ENCODE results near the gene CUX1. TPM values are rescaled to one million over a fixed set of nuclear protein-coding genes. Genes with fewer than 3 reads are reported as not detected.
A peak's percentile ranks its signal among the peaks of the same experiment; 100 is the strongest.

The CUX1 gene
- total RNA-seq, 1 experiment from 2014 or later, result 92.4 TPM

DNA sequence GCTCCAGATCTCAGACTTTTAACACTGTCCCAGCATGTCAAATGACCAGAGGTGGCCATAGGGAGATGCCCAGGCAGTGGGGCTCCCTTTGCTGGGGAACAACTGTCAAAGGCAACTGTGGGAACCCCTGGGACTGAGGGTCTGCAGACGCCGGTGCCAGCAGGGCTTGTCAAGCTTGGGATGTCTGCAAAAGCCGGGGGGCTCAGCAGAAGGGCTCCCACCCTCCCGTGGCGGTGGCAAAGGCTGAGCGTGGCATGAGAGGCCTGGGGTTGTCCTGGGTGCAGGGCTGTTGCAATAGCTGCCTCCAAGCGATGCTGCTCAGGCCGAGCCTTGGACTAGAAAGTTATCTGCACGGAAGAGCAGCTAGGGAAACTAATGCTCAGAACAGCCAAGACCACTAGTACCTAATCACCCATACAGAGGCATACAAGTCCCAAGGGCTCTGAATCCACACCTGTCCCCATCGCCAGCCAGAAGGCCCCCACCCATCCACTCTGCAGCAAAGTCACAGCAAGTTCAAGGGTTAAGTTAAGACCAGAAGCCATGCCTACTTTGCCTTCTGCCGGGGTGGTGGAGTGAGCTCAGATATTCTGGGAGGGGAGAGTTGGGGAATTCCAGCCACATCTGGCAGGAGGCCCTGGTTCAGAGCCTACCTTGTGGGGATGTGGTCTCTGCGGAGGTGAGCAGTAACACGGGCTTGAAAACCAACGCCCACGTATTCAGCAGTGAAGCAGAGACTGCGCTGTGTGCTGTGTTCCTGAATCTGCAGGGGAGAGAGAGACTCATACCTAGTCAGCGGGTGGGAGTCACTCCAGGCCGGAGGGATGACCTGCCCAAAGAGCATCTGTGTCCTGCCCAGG lies 473.9 kb downstream of the CUX1 start:
- H3K4me3 ChIP-seq (ENCODE audit: low read length), result peak overlapping the region; percentile 76
- H3K9me2 ChIP-seq (replicated peaks; ENCODE audit: insufficient read depth, low read length), result no peaks in the 10 kb centered on the region
- no peak overlapping the region for H2AFZ ChIP-seq (ENCODE audit: low read length)
- peaks cover 58% of the 10 kb centered on the region for H3K79me2 ChIP-seq (ENCODE audit: low read length)
- H3K36me3 ChIP-seq (ENCODE audit: insufficient read depth, low read length), result peaks cover 10% of the 10 kb centered on the region; the same call in 1 of the 2 replicates
- no peaks in the 10 kb centered on the region for H3K27me3 ChIP-seq (ENCODE audit: low read length)
- peak overlapping the region; percentile 98 for H3K4me2 ChIP-seq (ENCODE audit: low read depth, low read length, poor library complexity, severe bottlenecking)
- DNase-seq, result peak; percentile 94
- peak overlapping the region; percentile 78 for H3K9ac ChIP-seq (ENCODE audit: low read length)
- H3K4me1 ChIP-seq (ENCODE audit: low read length), result peaks cover 81% of the 10 kb centered on the region
- no peaks in the 10 kb centered on the region for H3K9me3 ChIP-seq (ENCODE audit: low read length)
- peaks cover 5% of the 10 kb centered on the region; the same call in 1 of the 2 replicates for H4K20me1 ChIP-seq (ENCODE audit: insufficient read depth, low read depth, low read length)
- H3K27ac ChIP-seq (ENCODE audit: low read length), result peak overlapping the region; percentile 100

DNA sequence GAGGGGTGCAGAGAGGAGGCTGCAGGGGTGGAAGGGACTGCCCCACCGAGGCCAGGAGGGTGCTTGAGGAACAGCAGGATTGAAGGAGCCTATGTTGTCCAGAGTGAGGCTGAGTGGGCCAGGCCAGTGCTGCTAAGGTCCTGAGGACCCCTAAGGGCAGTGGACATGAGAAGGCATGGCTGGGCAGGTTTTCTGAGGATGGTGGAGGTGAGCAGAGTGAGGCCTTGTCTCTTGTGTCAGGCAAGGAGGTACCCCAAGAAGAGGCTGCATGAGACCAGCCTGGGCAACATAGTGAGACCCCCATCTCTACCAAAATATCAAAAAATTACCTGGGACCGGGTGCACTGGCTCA lies 474.5 kb downstream of the CUX1 start:
- peaks cover 64% of the 10 kb centered on the region for H3K79me2 ChIP-seq (ENCODE audit: low read length)
- peak overlapping the region; percentile 98 for H3K4me2 ChIP-seq (ENCODE audit: low read depth, low read length, poor library complexity, severe bottlenecking)
- peaks cover 5% of the 10 kb centered on the region; the same call in 1 of the 2 replicates for H4K20me1 ChIP-seq (ENCODE audit: insufficient read depth, low read depth, low read length)
- H3K36me3 ChIP-seq (ENCODE audit: insufficient read depth, low read length), result peaks cover 13% of the 10 kb centered on the region; the same call in 1 of the 2 replicates
- H3K27me3 ChIP-seq (ENCODE audit: low read length), result no peaks in the 10 kb centered on the region
- peak overlapping the region; percentile 78 for H3K9ac ChIP-seq (ENCODE audit: low read length)
- H3K4me1 ChIP-seq (ENCODE audit: low read length), result peaks cover 84% of the 10 kb centered on the region
- no peak for DNase-seq
- no peaks in the 10 kb centered on the region for H3K9me2 ChIP-seq (replicated peaks; ENCODE audit: insufficient read depth, low read length)
- peak overlapping the region; percentile 100 for H3K27ac ChIP-seq (ENCODE audit: low read length)
- peak overlapping the region; percentile 76 for H3K4me3 ChIP-seq (ENCODE audit: low read length)
- H2AFZ ChIP-seq (ENCODE audit: low read length), result no peak overlapping the region
- no peaks in the 10 kb centered on the region for H3K9me3 ChIP-seq (ENCODE audit: low read length)

DNA sequence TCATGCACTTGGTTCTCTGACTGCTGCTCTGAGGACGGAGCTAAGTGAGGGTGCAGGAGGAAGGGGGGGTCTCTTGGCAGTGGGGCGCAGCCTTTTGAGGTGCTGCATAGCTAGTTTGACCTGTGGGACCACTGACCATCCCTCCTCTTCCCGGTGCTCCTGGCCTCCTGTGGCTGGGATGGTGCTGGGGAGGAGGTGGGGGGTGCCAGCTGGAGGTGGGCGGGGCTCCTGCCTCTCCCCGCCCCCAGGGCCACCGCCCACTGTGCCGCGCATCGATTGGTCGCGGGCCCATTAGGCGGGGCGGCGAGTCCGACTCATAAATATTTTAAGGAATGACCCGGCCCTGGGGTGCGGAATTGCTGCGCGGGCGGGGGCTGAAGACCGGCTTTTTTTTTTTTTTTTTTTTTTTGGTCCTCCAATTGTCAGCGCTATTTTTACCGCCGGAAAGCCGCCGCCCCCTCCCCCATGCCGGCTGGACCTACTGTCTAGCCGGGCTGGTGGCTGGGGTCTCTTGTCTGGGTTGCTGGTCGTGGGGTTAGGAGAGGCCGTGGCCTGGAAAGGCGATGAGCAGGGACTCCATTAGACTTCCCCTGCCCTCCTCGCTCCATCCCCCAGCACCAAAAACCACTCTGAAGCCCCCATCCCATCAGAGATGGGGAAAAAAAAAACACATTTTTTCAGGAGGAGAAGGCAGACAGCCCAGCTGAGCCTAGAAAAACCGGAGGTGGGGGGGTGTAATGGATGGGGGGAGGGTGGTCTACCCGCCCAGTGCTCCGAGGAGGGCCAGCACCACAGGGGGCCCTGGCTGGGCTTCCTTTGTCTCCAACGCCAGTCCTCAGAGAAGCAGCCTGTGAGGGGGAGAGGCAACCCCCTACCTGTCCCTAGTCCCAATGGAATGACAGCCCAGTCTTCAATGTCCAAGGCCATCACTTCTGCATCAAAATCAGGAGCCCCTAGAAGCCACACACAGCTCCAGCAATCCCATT lies 475.7 kb downstream of the CUX1 start:
- no peaks in the 10 kb centered on the region for H3K27me3 ChIP-seq (ENCODE audit: low read length)
- no peak overlapping the region for H2AFZ ChIP-seq (ENCODE audit: low read length)
- peak overlapping the region; percentile 61 for H3K4me3 ChIP-seq (ENCODE audit: low read length)
- H3K4me1 ChIP-seq (ENCODE audit: low read length), result peaks cover 81% of the 10 kb centered on the region
- DNase-seq, result peak; percentile 61
- H3K9ac ChIP-seq (ENCODE audit: low read length), result peak overlapping the region; percentile 78
- H3K4me2 ChIP-seq (ENCODE audit: low read depth, low read length, poor library complexity, severe bottlenecking), result peak overlapping the region; percentile 98
- peaks cover 73% of the 10 kb centered on the region for H3K79me2 ChIP-seq (ENCODE audit: low read length)
- peak overlapping the region; percentile 100 for H3K27ac ChIP-seq (ENCODE audit: low read length)
- no peaks in the 10 kb centered on the region for H3K9me2 ChIP-seq (replicated peaks; ENCODE audit: insufficient read depth, low read length)
- H3K36me3 ChIP-seq (ENCODE audit: insufficient read depth, low read length), result peaks cover 13% of the 10 kb centered on the region; the same call in 1 of the 2 replicates
- peaks cover 13% of the 10 kb centered on the region; the same call in 1 of the 2 replicates for H4K20me1 ChIP-seq (ENCODE audit: insufficient read depth, low read depth, low read length)
- H3K9me3 ChIP-seq (ENCODE audit: low read length), result no peaks in the 10 kb centered on the region

DNA sequence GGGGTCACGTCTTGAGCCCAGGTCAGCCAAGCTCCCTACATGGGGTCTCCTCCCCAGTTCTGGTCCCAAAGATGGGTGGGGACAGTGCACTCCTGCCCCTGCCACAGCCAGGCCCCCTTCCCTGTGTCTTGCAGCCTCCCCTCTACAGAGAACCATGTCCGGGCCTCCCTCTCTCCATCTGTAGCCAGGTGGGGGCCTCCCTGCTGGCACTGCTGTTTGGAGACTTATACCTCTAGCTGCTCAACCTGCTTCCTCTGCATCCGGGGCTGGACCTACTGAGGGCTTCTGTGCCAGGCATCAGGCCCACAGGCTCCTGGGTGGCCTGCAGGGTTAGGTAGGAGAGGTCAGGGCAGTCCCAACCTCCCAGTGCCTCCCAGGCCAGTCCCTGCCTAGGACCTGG lies 477.2 kb downstream of the CUX1 start:
- peaks cover 69% of the 10 kb centered on the region for H3K4me1 ChIP-seq (ENCODE audit: low read length)
- H3K27ac ChIP-seq (ENCODE audit: low read length), result peak overlapping the region; percentile 100
- H3K4me3 ChIP-seq (ENCODE audit: low read length), result no peak overlapping the region
- peak overlapping the region; percentile 98 for H3K4me2 ChIP-seq (ENCODE audit: low read depth, low read length, poor library complexity, severe bottlenecking)
- peaks cover 13% of the 10 kb centered on the region; the same call in 1 of the 2 replicates for H4K20me1 ChIP-seq (ENCODE audit: insufficient read depth, low read depth, low read length)
- peaks cover 15% of the 10 kb centered on the region; the same call in 1 of the 2 replicates for H3K36me3 ChIP-seq (ENCODE audit: insufficient read depth, low read length)
- H3K9me2 ChIP-seq (replicated peaks; ENCODE audit: insufficient read depth, low read length), result no peaks in the 10 kb centered on the region
- peak overlapping the region; percentile 78 for H3K9ac ChIP-seq (ENCODE audit: low read length)
- no peaks in the 10 kb centered on the region for H3K9me3 ChIP-seq (ENCODE audit: low read length)
- peak; percentile 54 for DNase-seq
- H2AFZ ChIP-seq (ENCODE audit: low read length), result no peak overlapping the region
- H3K27me3 ChIP-seq (ENCODE audit: low read length), result no peaks in the 10 kb centered on the region
- peaks cover 77% of the 10 kb centered on the region for H3K79me2 ChIP-seq (ENCODE audit: low read length)

DNA sequence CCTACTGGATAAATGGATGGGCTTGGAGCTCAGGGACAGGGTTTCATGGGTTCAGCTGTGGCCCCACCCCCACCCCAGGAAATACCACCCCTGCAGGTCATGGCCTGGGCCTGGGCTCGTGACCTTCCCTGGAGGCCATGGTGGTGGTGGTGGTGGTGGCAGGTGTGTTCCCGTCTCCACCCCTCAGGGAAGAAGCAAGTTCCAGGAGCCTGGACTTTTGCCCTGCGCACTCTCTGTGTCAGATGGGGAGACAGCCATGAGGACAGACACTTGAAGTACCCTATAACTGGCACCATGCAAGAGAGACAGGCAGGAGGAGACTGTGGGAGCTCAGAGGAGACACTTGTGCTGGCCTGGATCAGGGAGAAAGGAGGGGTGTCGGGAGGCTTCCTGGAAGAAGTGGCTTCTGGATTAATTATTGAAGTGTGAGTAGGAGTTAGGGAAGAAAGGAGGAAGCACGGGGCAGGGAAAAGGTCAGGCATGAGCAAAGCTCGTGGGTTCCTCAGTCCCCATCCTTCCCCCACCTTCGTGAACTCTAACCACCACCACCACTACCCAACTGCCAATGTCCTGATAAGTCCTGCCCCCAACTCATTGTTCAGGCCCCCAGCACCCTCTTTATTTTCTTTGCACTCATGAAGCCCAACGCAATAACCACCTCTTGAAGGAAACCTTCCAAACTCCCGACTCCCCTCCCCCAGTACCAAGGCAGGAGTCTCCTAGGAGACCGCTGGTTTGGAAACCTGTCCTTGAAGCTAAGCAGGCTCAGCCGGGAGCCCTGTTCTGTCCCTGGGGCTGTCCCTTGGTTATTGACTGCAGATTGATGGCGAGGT lies 478.1 kb downstream of the CUX1 start:
- Histone ChIP-seq H3K79me2 (ENCODE audit: low read length) (peaks cover 75% of the 10 kb centered on the region), H4K20me1 (ENCODE audit: insufficient read depth, low read depth, low read length) (peaks cover 12% of the 10 kb centered on the region; the same call in 1 of the 2 replicates), H3K4me2 (ENCODE audit: low read depth, low read length, poor library complexity, severe bottlenecking) (no peak overlapping the region), H3K9ac (ENCODE audit: low read length) (peak overlapping the region; percentile 78; the same call in 1 of the 2 replicates), H2AFZ (ENCODE audit: low read length) (no peak overlapping the region), H3K27me3 (ENCODE audit: low read length) (no peaks in the 10 kb centered on the region), H3K9me3 (ENCODE audit: low read length) (no peaks in the 10 kb centered on the region), H3K36me3 (ENCODE audit: insufficient read depth, low read length) (peaks cover 16% of the 10 kb centered on the region; the same call in 1 of the 2 replicates), H3K27ac (ENCODE audit: low read length) (peak overlapping the region; percentile 100), H3K9me2 (replicated peaks; ENCODE audit: insufficient read depth, low read length) (no peaks in the 10 kb centered on the region), H3K4me1 (ENCODE audit: low read length) (peaks cover 69% of the 10 kb centered on the region), H3K4me3 (ENCODE audit: low read length) (no peak overlapping the region)
- DNase-seq, result no peak

DNA sequence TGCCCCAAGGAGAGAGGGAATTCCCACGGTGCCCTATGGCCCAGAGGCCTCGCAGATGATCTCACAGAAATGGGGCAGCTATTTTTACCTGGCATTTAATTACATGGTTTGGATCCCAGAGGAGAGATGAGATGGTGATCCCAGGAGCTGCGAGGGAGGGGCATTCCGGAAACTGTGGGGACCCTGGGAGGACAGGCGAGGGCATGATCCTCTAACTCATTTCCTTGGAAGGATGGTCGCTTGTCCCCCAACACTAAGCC lies 478.7 kb downstream of the CUX1 start:
- H3K4me2 ChIP-seq (ENCODE audit: low read depth, low read length, poor library complexity, severe bottlenecking), result no peak overlapping the region
- H3K79me2 ChIP-seq (ENCODE audit: low read length), result peaks cover 70% of the 10 kb centered on the region
- H3K4me1 ChIP-seq (ENCODE audit: low read length), result peaks cover 67% of the 10 kb centered on the region
- peak overlapping the region; percentile 100 for H3K27ac ChIP-seq (ENCODE audit: low read length)
- no peak for DNase-seq
- H3K9me3 ChIP-seq (ENCODE audit: low read length), result no peaks in the 10 kb centered on the region
- H3K9ac ChIP-seq (ENCODE audit: low read length), result no peak overlapping the region
- H3K4me3 ChIP-seq (ENCODE audit: low read length), result no peak overlapping the region
- H3K9me2 ChIP-seq (replicated peaks; ENCODE audit: insufficient read depth, low read length), result no peaks in the 10 kb centered on the region
- peaks cover 7% of the 10 kb centered on the region; the same call in 1 of the 2 replicates for H4K20me1 ChIP-seq (ENCODE audit: insufficient read depth, low read depth, low read length)
- peaks cover 16% of the 10 kb centered on the region; the same call in 1 of the 2 replicates for H3K36me3 ChIP-seq (ENCODE audit: insufficient read depth, low read length)
- no peaks in the 10 kb centered on the region for H3K27me3 ChIP-seq (ENCODE audit: low read length)
- H2AFZ ChIP-seq (ENCODE audit: low read length), result no peak overlapping the region

DNA sequence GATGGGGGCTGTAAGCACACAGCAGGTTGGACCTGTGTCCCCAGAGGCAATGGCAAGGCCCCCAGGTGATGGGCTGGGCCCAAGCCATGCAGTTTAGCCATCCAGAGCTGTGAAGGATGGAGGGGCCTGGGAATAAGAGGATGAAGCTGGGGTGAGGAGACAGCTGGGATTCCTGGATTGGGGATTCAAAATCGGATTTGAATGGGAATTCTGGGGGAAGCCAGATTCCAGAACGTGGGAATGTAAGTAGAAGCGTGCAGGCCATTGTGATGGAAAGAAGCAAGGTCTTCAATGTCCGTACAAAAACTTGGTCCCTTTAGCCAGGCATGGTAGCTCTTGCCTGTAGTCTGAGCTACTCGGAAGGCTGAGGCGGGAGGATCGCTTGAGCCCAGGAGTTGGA lies 479.1 kb downstream of the CUX1 start:
- H4K20me1 ChIP-seq (ENCODE audit: insufficient read depth, low read depth, low read length), result peaks cover 7% of the 10 kb centered on the region; the same call in 1 of the 2 replicates
- no peak overlapping the region for H3K4me2 ChIP-seq (ENCODE audit: low read depth, low read length, poor library complexity, severe bottlenecking)
- no peak overlapping the region for H3K4me3 ChIP-seq (ENCODE audit: low read length)
- no peaks in the 10 kb centered on the region for H3K9me3 ChIP-seq (ENCODE audit: low read length)
- peak overlapping the region; percentile 100 for H3K27ac ChIP-seq (ENCODE audit: low read length)
- no peak for DNase-seq
- no peak overlapping the region for H2AFZ ChIP-seq (ENCODE audit: low read length)
- H3K27me3 ChIP-seq (ENCODE audit: low read length), result no peaks in the 10 kb centered on the region
- H3K79me2 ChIP-seq (ENCODE audit: low read length), result peaks cover 70% of the 10 kb centered on the region
- peaks cover 66% of the 10 kb centered on the region for H3K4me1 ChIP-seq (ENCODE audit: low read length)
- H3K9ac ChIP-seq (ENCODE audit: low read length), result no peak overlapping the region
- H3K36me3 ChIP-seq (ENCODE audit: insufficient read depth, low read length), result peaks cover 16% of the 10 kb centered on the region; the same call in 1 of the 2 replicates
- H3K9me2 ChIP-seq (replicated peaks; ENCODE audit: insufficient read depth, low read length), result no peaks in the 10 kb centered on the region

Measured in Karpas-422 (cell line).